ENCODE results near the gene NEUROD2.

Gene NEUROD2

GRCh38 chr17:39634384-39634871, 26.7 kb upstream of the NEUROD2 start:
- DNase-seq, result no peak

GRCh38 chr17:39633570-39634183, 26.0 kb upstream of the NEUROD2 start:
- DNase-seq, result no peak

- DNase-seq, result no peak
Measured at GRCh38 chr17:39632153-39632941, 24.6 kb upstream of the NEUROD2 start.

- DNase-seq, result no peak
Measured at GRCh38 chr17:39631403-39631802, 23.7 kb upstream of the NEUROD2 start.

GRCh38 chr17:39629898-39630297, 22.2 kb upstream of the NEUROD2 start:
- DNase-seq, result no peak

GRCh38 chr17:39629494-39629880, 21.8 kb upstream of the NEUROD2 start:
- no peak for DNase-seq

- DNase-seq, result no peak
Measured at GRCh38 chr17:39628655-39629493, 21.2 kb upstream of the NEUROD2 start.

GRCh38 chr17:39627712-39628516, 20.2 kb upstream of the NEUROD2 start:
- DNase-seq, result no peak

GRCh38 chr17:39627047-39627711, 19.5 kb upstream of the NEUROD2 start:
- DNase-seq, result no peak

GRCh38 chr17:39626171-39627046, 18.7 kb upstream of the NEUROD2 start, which contains the start of gene PPP1R1B:
TSS of gene PPP1R1B (plus strand) at chr17:39626952. CDS start at chr17:39627393, 441 bp downstream.
- no peak for DNase-seq

- DNase-seq, result no peak
Measured at GRCh38 chr17:39625198-39625785, 17.6 kb upstream of the NEUROD2 start.

GRCh38 chr17:39624313-39624712, 16.6 kb upstream of the NEUROD2 start:
- DNase-seq, result no peak

GRCh38 chr17:39623356-39623950, 15.7 kb upstream of the NEUROD2 start:
- peak; percentile 86 for DNase-seq

GRCh38 chr17:39622380-39623006, 14.8 kb upstream of the NEUROD2 start:
- DNase-seq, result no peak

- DNase-seq, result peak; percentile 85
Measured at GRCh38 chr17:39621523-39622379, 14.0 kb upstream of the NEUROD2 start.

GRCh38 chr17:39619786-39620101, 12.0 kb upstream of the NEUROD2 start:
- DNase-seq, result no peak

- DNase-seq, result no peak
Measured at GRCh38 chr17:39618956-39619785, 11.5 kb upstream of the NEUROD2 start.
